CD4-positive, alpha-beta T cell (primary cell): ENCODE data around the gene CHD2. TPM values are rescaled to one million over a fixed set of nuclear protein-coding genes. Genes with fewer than 3 reads are reported as not detected.

Experiments
- ATAC-seq: fragments of 200-7000 bp; cut with Tn5 transposase; one replicate; pipeline ENCODE4 v1.10.0; 2022; ENCODE audit warnings: mild to moderate bottlenecking; ENCODE audit not compliant: poor library complexity
- CTCF ChIA-PET: fragments of 350-600 bp; sonication (Branson Sonifier 250); formaldehyde crosslinking; loops from one replicate; lab custom pipeline; 2021; ENCODE audit warnings: antibody characterized with exemption, inconsistent platforms; lab: Charles Lee
- POLR2A ChIA-PET: fragments of 350-600 bp; sonication (Branson Sonifier 250); formaldehyde crosslinking; loops from one replicate; lab custom pipeline; 2021; ENCODE audit warnings: antibody characterized with exemption, inconsistent platforms; lab: Charles Lee
- DNase-seq, 14 experiments: peaks; one replicate each; pipeline ENCODE4 v3.0.0-alpha.2; 2013 to 2020; ENCODE audit warnings: mixed read lengths in 2 of 14
- H3K27ac ChIP-seq, 2 donors: one replicate each; pipeline versions ENCODE4 v1.5.1 to v1.7.0; 2013; ENCODE audit warnings: low read length in 2 of 2, low read depth in 1 of 2, mild to moderate bottlenecking in 1 of 2
- H3K27me3 ChIP-seq, 2 experiments: 1 replicate in 1 of 2; 2 replicates in 1 of 2; pipeline versions ENCODE4 v1.6.1 to v1.7.0; 2013; ENCODE audit warnings: low read length in 2 of 2, control low read depth in 1 of 2, mild to moderate bottlenecking in 1 of 2, moderate library complexity in 1 of 2; ENCODE audit not compliant: insufficient read depth in 2 of 2, control insufficient read depth in 1 of 2
- H3K36me3 ChIP-seq: one replicate; pipeline ENCODE4 v1.6.1; 2013; ENCODE audit warnings: low read length, control low read depth; ENCODE audit not compliant: insufficient read depth
- H3K4me1 ChIP-seq: one replicate; pipeline ENCODE4 v1.6.1; 2013; ENCODE audit warnings: low read length, control low read depth; ENCODE audit not compliant: insufficient read depth
- H3K4me3 ChIP-seq: one replicate; pipeline ENCODE4 v1.5.1; 2013; ENCODE audit warnings: mild to moderate bottlenecking, low read length, moderate library complexity
- H3K9me3 ChIP-seq, 2 experiments: 1 replicate in 1 of 2; 2 replicates in 1 of 2; pipeline versions ENCODE4 v1.6.1 to v1.7.0; 2013; ENCODE audit warnings: low read length in 2 of 2, mild to moderate bottlenecking in 2 of 2, control low read depth in 1 of 2, moderate library complexity in 1 of 2; ENCODE audit not compliant: control insufficient read depth in 1 of 2, insufficient read depth in 1 of 2
- H3K27ac Mint-ChIP-seq: one replicate; pipeline ENCODE4 v1.8.0; 2020; ENCODE audit warnings: mixed read lengths
- H3K27me3 Mint-ChIP-seq: one replicate; pipeline ENCODE4 v1.8.0; 2021; ENCODE audit warnings: mixed read lengths
- H3K36me3 Mint-ChIP-seq: one replicate; pipeline ENCODE4 v1.8.0; 2021; ENCODE audit warnings: low read depth, mixed read lengths
- H3K4me1 Mint-ChIP-seq: one replicate; pipeline ENCODE4 v1.8.0; 2021; ENCODE audit warnings: low read depth, mixed read lengths
- H3K4me3 Mint-ChIP-seq: one replicate; pipeline ENCODE4 v1.8.0; 2020; ENCODE audit warnings: mild to moderate bottlenecking, mixed read lengths
- H3K9me3 Mint-ChIP-seq: one replicate; pipeline ENCODE4 v1.8.0; 2020; ENCODE audit warnings: mixed read lengths
- intact Hi-C, 2 experiments: fragments of 100-400 bp; cut with DNase I in 1 of 2; cut with micrococcal nuclease in 1 of 2; formaldehyde crosslinking; loops; one replicate each; pipeline versions ENCODE4 v1.15.1 to v1.9.0; 2023 to 2025; cut with DNase I, micrococcal nuclease
- total RNA-seq, 174 experiments: library from RNA in 2 of 174; stranded (reverse) in 2 of 174; gene quantifications; one replicate each; pipeline ENCODE4 v1.2.3 and lab custom pipeline; 2021 to 2026
- TF ChIP-seq, protein P1 (sequence below): fragments of 200-600 bp; IDR thresholded peaks from one replicate; pipeline ENCODE4 v1.8.0; 2022; ENCODE audit warnings: antibody characterized with exemption, mild to moderate bottlenecking

CHD2 gene
- total RNA-seq, 2 experiments from 2014 or later = 615 to 660 TPM

GRCh38 chr15:93068581-93069199, 168.6 kb downstream of the CHD2 start:
- Mint-ChIP-seq H3K36me3 (no peaks in the 10 kb centered on the region), H3K27me3 (peaks cover 47% of the 10 kb centered on the region), H3K27ac (no peak overlapping the region), H3K4me3 (no peak overlapping the region), H3K4me1 (peaks cover 5% of the 10 kb centered on the region), H3K9me3 (no peaks in the 10 kb centered on the region)
- DNase-seq = no peak
- ChIA-PET POLR2A (no interaction called here), CTCF (interaction anchor here (1.3 kb wide), 1 partner anchor 11 kb away, joined by 3 read pairs; no protein-coding TSS in a partner anchor)
- Histone ChIP-seq H3K27ac (no peak overlapping the region), H3K4me3 (no peak overlapping the region), H3K36me3 (no peaks in the 10 kb centered on the region), H3K9me3 (peaks cover 0 to 10% of the 10 kb centered on the region in 2 experiments), H3K4me1 (peaks cover 15% of the 10 kb centered on the region), H3K27me3 (peaks cover 32 to 34% of the 10 kb centered on the region in 2 experiments)
- intact Hi-C loops = no loop called here
- TF ChIP-seq, protein P1, sequence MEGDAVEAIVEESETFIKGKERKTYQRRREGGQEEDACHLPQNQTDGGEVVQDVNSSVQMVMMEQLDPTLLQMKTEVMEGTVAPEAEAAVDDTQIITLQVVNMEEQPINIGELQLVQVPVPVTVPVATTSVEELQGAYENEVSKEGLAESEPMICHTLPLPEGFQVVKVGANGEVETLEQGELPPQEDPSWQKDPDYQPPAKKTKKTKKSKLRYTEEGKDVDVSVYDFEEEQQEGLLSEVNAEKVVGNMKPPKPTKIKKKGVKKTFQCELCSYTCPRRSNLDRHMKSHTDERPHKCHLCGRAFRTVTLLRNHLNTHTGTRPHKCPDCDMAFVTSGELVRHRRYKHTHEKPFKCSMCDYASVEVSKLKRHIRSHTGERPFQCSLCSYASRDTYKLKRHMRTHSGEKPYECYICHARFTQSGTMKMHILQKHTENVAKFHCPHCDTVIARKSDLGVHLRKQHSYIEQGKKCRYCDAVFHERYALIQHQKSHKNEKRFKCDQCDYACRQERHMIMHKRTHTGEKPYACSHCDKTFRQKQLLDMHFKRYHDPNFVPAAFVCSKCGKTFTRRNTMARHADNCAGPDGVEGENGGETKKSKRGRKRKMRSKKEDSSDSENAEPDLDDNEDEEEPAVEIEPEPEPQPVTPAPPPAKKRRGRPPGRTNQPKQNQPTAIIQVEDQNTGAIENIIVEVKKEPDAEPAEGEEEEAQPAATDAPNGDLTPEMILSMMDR = no peak
- ATAC-seq = no peak

GRCh38 chr15:93070132-93070531, 170.0 kb downstream of the CHD2 start:
- Mint-ChIP-seq H3K4me1 (peaks cover 5% of the 10 kb centered on the region), H3K9me3 (no peaks in the 10 kb centered on the region), H3K4me3 (no peak overlapping the region), H3K36me3 (no peaks in the 10 kb centered on the region), H3K27ac (no peak overlapping the region), H3K27me3 (peaks cover 61% of the 10 kb centered on the region)
- H3K4me1 ChIP-seq = peaks cover 15% of the 10 kb centered on the region
- no peaks in the 10 kb centered on the region for H3K36me3 ChIP-seq
- POLR2A ChIA-PET = no interaction called here
- no peak overlapping the region for H3K4me3 ChIP-seq
- TF ChIP-seq, protein P1 = no peak
- CTCF ChIA-PET = interaction anchor here (1.3 kb wide), 1 partner anchor 9 kb away, joined by 3 read pairs; no protein-coding TSS in a partner anchor
- no peak for ATAC-seq
- H3K9me3 ChIP-seq = peaks cover 0 to 10% of the 10 kb centered on the region in 2 experiments
- no peak overlapping the region for H3K27ac ChIP-seq
- no peak for DNase-seq
- intact Hi-C loops = no loop called here
- H3K27me3 ChIP-seq = peaks cover 43 to 45% of the 10 kb centered on the region in 2 experiments

- no peaks in the 10 kb centered on the region for H3K9me3 Mint-ChIP-seq
- no peaks in the 10 kb centered on the region for H3K36me3 Mint-ChIP-seq
- peaks cover 65% of the 10 kb centered on the region for H3K27me3 Mint-ChIP-seq
- ATAC-seq (no peak), DNase-seq (no peak)
- ChIA-PET POLR2A (no interaction called here), CTCF (no interaction called here)
- Histone ChIP-seq H3K36me3 (no peaks in the 10 kb centered on the region), H3K4me1 (peaks cover 15% of the 10 kb centered on the region), H3K4me3 (no peak overlapping the region), H3K9me3 (peaks cover 0 to 10% of the 10 kb centered on the region in 2 experiments), H3K27me3 (peaks cover 43 to 45% of the 10 kb centered on the region in 2 experiments), H3K27ac (no peak overlapping the region)
- H3K27ac Mint-ChIP-seq = no peak overlapping the region
- TF ChIP-seq, protein P1 = no peak
- peaks cover 5% of the 10 kb centered on the region for H3K4me1 Mint-ChIP-seq
- no peak overlapping the region for H3K4me3 Mint-ChIP-seq
- intact Hi-C loops = no loop called here
These were observed 170.6 kb downstream of the CHD2 start for GRCh38 chr15:93070551-93071296.
